ENCODE results near the gene GPHA2.
A peak's percentile ranks its signal among the peaks of the same experiment; 100 is the strongest.

Gene GPHA2

DNA sequence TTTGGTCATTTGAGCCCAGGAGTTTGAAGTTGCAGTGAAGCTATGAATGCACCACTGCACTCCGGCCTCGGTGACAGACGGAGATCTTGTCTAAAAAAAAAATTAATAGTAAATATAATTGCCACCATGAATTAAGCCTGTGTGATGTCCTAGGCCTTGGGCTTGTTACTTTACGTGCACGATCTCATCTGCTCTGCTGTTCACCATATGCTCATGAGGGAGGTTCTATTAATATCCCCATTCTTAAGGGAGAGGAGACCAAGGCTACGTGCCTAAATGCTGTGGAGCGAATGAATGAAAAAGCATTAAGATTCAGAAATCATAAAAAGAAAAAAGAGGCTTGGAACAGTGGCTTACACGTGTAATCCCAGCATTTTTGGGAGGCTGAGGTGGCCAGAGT, 16.1 kb downstream of the GPHA2 start:
- in situ Hi-C loops (cut with HindIII; ENCODE audit: low sequenced_read_pairs) = no loop called here
- no peak for DNase-seq (ENCODE audit: low read depth)
- TF ChIP-seq CTCF (IDR thresholded peaks at IDR 0.05; ENCODE audit: low read depth, low read length, missing control alignments) = no peak
- H3K4me3 ChIP-seq (ENCODE audit: low read depth, low read length) = no peak overlapping the region

DNA sequence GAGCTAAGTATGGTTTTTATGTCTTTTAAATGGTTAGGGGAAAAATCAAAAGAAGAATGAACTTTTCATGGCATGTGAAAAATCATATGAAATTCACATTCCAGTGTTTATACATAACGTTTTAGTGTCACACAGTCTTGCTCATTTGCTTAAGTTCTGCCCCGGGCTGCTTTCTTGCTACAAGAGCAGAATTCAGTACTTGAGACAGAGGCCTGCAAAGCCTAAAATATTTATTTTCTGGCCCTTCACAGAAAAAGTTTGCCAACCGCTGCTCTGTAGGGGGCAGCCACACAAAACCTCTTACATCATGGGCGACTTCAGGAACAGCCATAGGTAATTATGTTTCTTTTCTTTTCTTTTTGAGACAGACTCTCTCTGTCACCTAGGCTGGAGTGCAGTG, 17.7 kb downstream of the GPHA2 start:
- peak; percentile 4 for TF ChIP-seq CTCF (IDR thresholded peaks at IDR 0.05; ENCODE audit: low read depth, low read length, missing control alignments)
- DNase-seq (ENCODE audit: low read depth) = peak; percentile 53
- in situ Hi-C loops (cut with HindIII; ENCODE audit: low sequenced_read_pairs) = no loop called here
- H3K4me3 ChIP-seq (ENCODE audit: low read depth, low read length) = peak overlapping the region; percentile 75

- no peak for TF ChIP-seq CTCF (IDR thresholded peaks at IDR 0.05; ENCODE audit: low read depth, low read length, missing control alignments)
- in situ Hi-C loops (cut with HindIII; ENCODE audit: low sequenced_read_pairs) = no loop called here
- no peak for DNase-seq (ENCODE audit: low read depth)
- peak overlapping the region; percentile 75 for H3K4me3 ChIP-seq (ENCODE audit: low read depth, low read length)
Observed at GRCh38 chr11:64917663-64917995, 18.1 kb downstream of the GPHA2 start.

DNA sequence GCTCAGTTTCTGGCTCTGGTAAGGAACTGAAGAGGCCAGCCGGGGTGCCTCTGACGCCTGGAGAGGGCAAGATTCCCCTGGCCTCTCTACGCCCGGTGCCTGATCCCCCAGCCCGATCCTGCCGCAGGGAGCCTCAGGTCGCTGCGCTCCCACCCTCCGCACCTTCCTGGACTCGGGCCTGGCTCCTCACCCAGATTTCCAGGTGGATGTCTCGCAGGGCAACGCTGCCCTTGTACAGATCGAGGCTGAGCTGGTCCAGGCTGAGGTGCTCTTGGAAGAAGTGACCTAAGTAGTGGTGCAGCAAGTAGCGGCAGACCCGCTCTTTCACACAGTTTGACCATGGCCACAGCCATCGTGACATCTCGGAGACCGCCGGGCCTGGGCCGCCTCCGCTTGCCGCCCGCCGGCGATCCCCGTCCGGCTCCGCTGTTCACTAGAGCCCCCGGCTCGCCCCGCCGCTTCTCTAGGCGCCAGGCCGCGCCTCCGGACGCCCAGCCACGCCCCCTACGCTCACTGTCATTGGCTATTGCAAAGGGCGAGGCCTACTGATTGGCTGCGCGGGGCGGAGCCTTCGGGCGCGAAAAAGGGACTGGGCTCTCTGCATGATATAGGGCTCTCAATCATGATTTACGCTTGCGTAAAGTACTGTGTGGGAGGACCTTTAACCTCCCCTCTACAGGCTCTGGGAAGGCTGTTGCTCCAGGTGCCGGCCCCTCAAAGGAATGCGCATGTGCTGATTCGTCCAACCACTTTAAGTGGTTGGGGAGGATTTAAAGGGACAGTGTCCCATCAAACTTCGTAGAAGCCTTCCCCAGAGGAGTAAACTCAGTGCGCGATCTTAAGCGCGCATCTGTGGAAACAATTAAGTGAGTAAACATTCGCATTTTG, 18.7 kb downstream of the GPHA2 start, which contains the start of gene ATG2A:
Gene ATG2A, minus strand, starts transcription at position 435 of the 888 bp plus-strand sequence. Its CDS starts 74 bp downstream, at position 361.
- peak; percentile 99 for DNase-seq (ENCODE audit: low read depth)
- TF ChIP-seq CTCF (IDR thresholded peaks at IDR 0.05; ENCODE audit: low read depth, low read length, missing control alignments) = no peak
- in situ Hi-C loops (cut with HindIII; ENCODE audit: low sequenced_read_pairs) = no loop called here
- peak within 1 kb of the TSS; percentile 75 for H3K4me3 ChIP-seq (ENCODE audit: low read depth, low read length)

GRCh38 chr11:64916040-64916774, 19.5 kb downstream of the GPHA2 start:
- no peak for DNase-seq (ENCODE audit: low read depth)
- peak overlapping the region; percentile 75 for H3K4me3 ChIP-seq (ENCODE audit: low read depth, low read length)
- in situ Hi-C loops (cut with HindIII; ENCODE audit: low sequenced_read_pairs) = no loop called here
- no peak for TF ChIP-seq CTCF (IDR thresholded peaks at IDR 0.05; ENCODE audit: low read depth, low read length, missing control alignments)

- peak overlapping the region; percentile 75 for H3K4me3 ChIP-seq (ENCODE audit: low read depth, low read length)
- DNase-seq (ENCODE audit: low read depth) = no peak
- in situ Hi-C loops (cut with HindIII; ENCODE audit: low sequenced_read_pairs) = no loop called here
- no peak for TF ChIP-seq CTCF (IDR thresholded peaks at IDR 0.05; ENCODE audit: low read depth, low read length, missing control alignments)
Observed at GRCh38 chr11:64915376-64915887, 20.3 kb downstream of the GPHA2 start.
